Tibial nerve (tissue), 4 donors: ENCODE measurements around the gene ESCO1. TPM values are rescaled to one million over a fixed set of nuclear protein-coding genes. Genes with fewer than 3 reads are reported as not detected.

Source experiments
- DNase-seq, 2 donors: peaks; one replicate each; pipeline ENCODE4 v3.0.0-alpha.2; 2019; ENCODE audit warnings: low spot score in 2 of 2
- H3K27ac ChIP-seq, 4 donors: fragments of 200-600 bp; sonication (generic) in 3 of 4; one replicate each; pipeline ENCODE4 v1.5.1; 2017 to 2019; ENCODE audit warnings: mild to moderate bottlenecking in 1 of 4
- H3K27me3 ChIP-seq, 2 donors: fragments of 200-600 bp; sonication (generic) in 1 of 2; one replicate each; pipeline versions ENCODE4 v1.5.1 to v1.6.0; 2017 to 2019
- H3K36me3 ChIP-seq, 3 donors: fragments of 200-600 bp; sonication (generic); one replicate each; pipeline ENCODE4 v1.5.1; 2018 to 2019
- H3K4me1 ChIP-seq, 4 donors: fragments of 200-600 bp; sonication (generic) in 3 of 4; one replicate each; pipeline ENCODE4 v1.5.1; 2017 to 2019
- H3K4me3 ChIP-seq, 4 donors: fragments of 200-600 bp; sonication (generic) in 3 of 4; one replicate each; pipeline ENCODE4 v1.5.1; 2017 to 2019; ENCODE audit warnings: mild to moderate bottlenecking in 1 of 4, moderate library complexity in 1 of 4
- H3K9me3 ChIP-seq, 4 donors: fragments of 200-600 bp; sonication (generic) in 3 of 4; one replicate each; pipeline ENCODE4 v1.5.1; 2017 to 2019
- EP300 ChIP-seq, 2 donors: sonication (generic); formaldehyde crosslinking; IDR thresholded peaks; one replicate each; pipeline ENCODE4 v1.6.1; 2017; ENCODE audit warnings: antibody characterized with exemption in 2 of 2, mild to moderate bottlenecking in 1 of 2
- POLR2A ChIP-seq, 2 donors: fragments of 450-650 bp; IDR thresholded peaks; one replicate each; pipeline ENCODE4 v1.6.1; 2017; ENCODE audit warnings: antibody characterized with exemption in 2 of 2, mild to moderate bottlenecking in 2 of 2, moderate library complexity in 2 of 2
- WGBS, 2 donors: methylation state at CpG; one replicate each; pipeline ENCODE4 v1.1.5; 2018; 5-methylcytosine and 5-hydroxymethylcytosine counted together
- total RNA-seq, 4 donors: library from RNA; depleted of rRNA; stranded (reverse); fragments of >200 nt; gene quantifications; one replicate each; pipeline ENCODE4 v1.1.0, GENCODE V29; 2016
- TF ChIP-seq, protein P1 (sequence below), 5 experiments: fragments of 200-600 bp in 3 of 5; fragments of 450-650 bp in 2 of 5; sonication (generic) in 3 of 5; IDR thresholded peaks; one replicate each; pipeline ENCODE4 v1.5.1; 2016 to 2019; ENCODE audit warnings: antibody characterized with exemption in 5 of 5, mild to moderate bottlenecking in 3 of 5, moderate library complexity in 2 of 5

Gene ESCO1
- total RNA-seq, 4 donors from 2014 or later: 15.0 to 19.2 (median 18.6) TPM

DNA sequence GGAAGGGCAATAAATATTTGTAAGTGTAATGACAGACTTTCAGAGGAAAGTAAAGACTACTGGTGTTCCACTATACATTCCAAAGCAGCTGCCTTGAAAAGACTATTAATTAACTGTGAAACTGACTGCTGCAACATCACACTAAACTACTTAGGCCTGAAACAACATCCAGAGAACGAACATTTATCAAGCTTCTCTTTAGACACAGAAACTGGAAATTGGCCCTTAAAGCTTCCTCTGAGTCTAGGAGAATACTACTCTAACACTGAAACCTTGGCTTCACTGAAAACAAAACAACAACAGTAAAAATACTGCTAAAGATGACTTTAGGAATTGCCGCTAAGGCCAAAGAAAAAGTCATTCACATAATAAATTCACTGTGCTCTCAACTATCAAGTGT is 74.6 kb downstream of the ESCO1 start:
- H3K36me3 ChIP-seq: peaks cover 0 to 78% (median 4%) of the 10 kb centered on the region in 3 donors
- H3K4me3 ChIP-seq: no peak overlapping the region
- WGBS, 2 donors: 55 to 56% methylated on average over 2 of the region's 2 CpGs
- no peaks in the 10 kb centered on the region for H3K9me3 ChIP-seq
- H3K27ac ChIP-seq: no peak overlapping the region
- DNase-seq: no peak
- no peaks in the 10 kb centered on the region for H3K27me3 ChIP-seq
- TF ChIP-seq, protein P1, sequence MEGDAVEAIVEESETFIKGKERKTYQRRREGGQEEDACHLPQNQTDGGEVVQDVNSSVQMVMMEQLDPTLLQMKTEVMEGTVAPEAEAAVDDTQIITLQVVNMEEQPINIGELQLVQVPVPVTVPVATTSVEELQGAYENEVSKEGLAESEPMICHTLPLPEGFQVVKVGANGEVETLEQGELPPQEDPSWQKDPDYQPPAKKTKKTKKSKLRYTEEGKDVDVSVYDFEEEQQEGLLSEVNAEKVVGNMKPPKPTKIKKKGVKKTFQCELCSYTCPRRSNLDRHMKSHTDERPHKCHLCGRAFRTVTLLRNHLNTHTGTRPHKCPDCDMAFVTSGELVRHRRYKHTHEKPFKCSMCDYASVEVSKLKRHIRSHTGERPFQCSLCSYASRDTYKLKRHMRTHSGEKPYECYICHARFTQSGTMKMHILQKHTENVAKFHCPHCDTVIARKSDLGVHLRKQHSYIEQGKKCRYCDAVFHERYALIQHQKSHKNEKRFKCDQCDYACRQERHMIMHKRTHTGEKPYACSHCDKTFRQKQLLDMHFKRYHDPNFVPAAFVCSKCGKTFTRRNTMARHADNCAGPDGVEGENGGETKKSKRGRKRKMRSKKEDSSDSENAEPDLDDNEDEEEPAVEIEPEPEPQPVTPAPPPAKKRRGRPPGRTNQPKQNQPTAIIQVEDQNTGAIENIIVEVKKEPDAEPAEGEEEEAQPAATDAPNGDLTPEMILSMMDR (IDR thresholded peaks at IDR 0.05): no peak
- TF ChIP-seq POLR2A (IDR thresholded peaks at IDR 0.05) (no peak), EP300 (IDR thresholded peaks at IDR 0.05) (no peak)
- H3K4me1 ChIP-seq: no peaks in the 10 kb centered on the region

DNA sequence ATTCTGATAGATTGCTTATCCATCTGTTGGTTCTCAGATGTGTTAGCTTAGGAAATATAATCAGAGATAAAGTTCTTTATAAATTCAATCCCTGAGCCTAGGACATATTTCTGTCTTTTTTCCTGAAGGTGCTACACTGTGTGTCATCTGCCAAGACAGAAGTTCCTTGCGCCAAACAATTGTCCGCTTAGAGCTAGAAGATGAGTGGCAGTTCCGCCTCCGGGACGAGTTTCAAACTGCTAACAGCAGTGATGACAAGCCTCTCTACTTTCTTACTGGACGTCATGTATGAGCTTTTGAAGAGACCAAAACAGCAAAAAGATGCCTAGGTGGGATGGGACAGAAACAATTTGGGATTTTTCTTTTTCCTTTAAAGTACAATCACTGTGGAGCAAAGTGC is 78.0 kb downstream of the ESCO1 start:
- no peak overlapping the region for H3K27ac ChIP-seq
- H3K36me3 ChIP-seq: peaks cover 0 to 75% (median 0%) of the 10 kb centered on the region in 3 donors
- H3K4me1 ChIP-seq: no peaks in the 10 kb centered on the region
- H3K4me3 ChIP-seq: no peak overlapping the region
- TF ChIP-seq POLR2A (IDR thresholded peaks at IDR 0.05) (no peak), EP300 (IDR thresholded peaks at IDR 0.05) (no peak)
- TF ChIP-seq, protein P1 (IDR thresholded peaks at IDR 0.05): no peak
- no peak for DNase-seq
- WGBS, 2 donors: 91 to 93% methylated on average over 6 of the region's 6 CpGs
- no peaks in the 10 kb centered on the region for H3K9me3 ChIP-seq
- no peaks in the 10 kb centered on the region for H3K27me3 ChIP-seq

GRCh38 chr18:21513741-21514140 is 86.8 kb downstream of the ESCO1 start:
- H3K36me3 ChIP-seq: peaks cover 0 to 55% (median 0%) of the 10 kb centered on the region in 3 donors
- H3K4me1 ChIP-seq: no peaks in the 10 kb centered on the region
- H3K9me3 ChIP-seq: peaks cover 0 to 19% (median 0%) of the 10 kb centered on the region in 4 donors
- DNase-seq: no peak
- no peaks in the 10 kb centered on the region for H3K27me3 ChIP-seq
- WGBS, 2 donors: 94 to 96% methylated on average over 5 of the region's 5 CpGs
- TF ChIP-seq POLR2A (IDR thresholded peaks at IDR 0.05) (no peak), EP300 (IDR thresholded peaks at IDR 0.05) (no peak)
- TF ChIP-seq, protein P1 (IDR thresholded peaks at IDR 0.05): no peak
- H3K4me3 ChIP-seq: no peak overlapping the region
- H3K27ac ChIP-seq: no peak overlapping the region

DNA sequence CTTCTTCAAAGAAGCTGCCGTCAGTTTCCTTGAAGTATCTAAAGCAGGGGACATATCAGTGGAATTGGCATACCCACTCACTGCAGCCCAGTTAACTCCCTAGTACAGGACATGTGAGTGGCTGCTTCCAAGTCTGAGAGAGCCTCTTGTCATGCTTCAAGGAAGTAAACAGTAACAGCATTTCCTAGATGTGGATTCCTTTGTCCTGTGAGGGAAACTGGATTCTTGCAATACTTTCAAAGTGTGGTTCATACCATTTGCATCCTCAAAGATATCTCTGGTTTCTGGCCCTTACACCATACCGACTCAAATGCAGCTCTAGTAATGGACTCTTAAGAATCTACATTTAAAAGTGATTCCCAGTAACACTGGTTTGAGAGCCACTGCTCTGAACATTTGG is 87.2 kb downstream of the ESCO1 start:
- H3K4me3 ChIP-seq: no peak overlapping the region
- peaks cover 0 to 53% (median 0%) of the 10 kb centered on the region in 3 donors for H3K36me3 ChIP-seq
- no peak for DNase-seq
- no peak overlapping the region for H3K27ac ChIP-seq
- no peaks in the 10 kb centered on the region for H3K4me1 ChIP-seq
- no peaks in the 10 kb centered on the region for H3K27me3 ChIP-seq
- TF ChIP-seq EP300 (IDR thresholded peaks at IDR 0.05): no peak
- TF ChIP-seq POLR2A (IDR thresholded peaks at IDR 0.05): no peak
- TF ChIP-seq, protein P1 (IDR thresholded peaks at IDR 0.05): no peak
- WGBS, 2 donors: 94 to 100% methylated on average over 2 of the region's 2 CpGs
- H3K9me3 ChIP-seq: peaks cover 0 to 19% (median 0%) of the 10 kb centered on the region in 4 donors

- peaks cover 0 to 17% (median 0%) of the 10 kb centered on the region in 3 donors for H3K36me3 ChIP-seq
- no peaks in the 10 kb centered on the region for H3K27me3 ChIP-seq
- H3K27ac ChIP-seq: no peak overlapping the region
- peaks cover 0 to 19% (median 0%) of the 10 kb centered on the region in 4 donors for H3K9me3 ChIP-seq
- H3K4me3 ChIP-seq: no peak overlapping the region
- H3K4me1 ChIP-seq: no peaks in the 10 kb centered on the region
- TF ChIP-seq, protein P1 (IDR thresholded peaks at IDR 0.05): no peak
- TF ChIP-seq POLR2A (IDR thresholded peaks at IDR 0.05): no peak
- no peak for TF ChIP-seq EP300 (IDR thresholded peaks at IDR 0.05)
- WGBS, 2 donors: 82 to 87% methylated on average over 5 of the region's 5 CpGs
- DNase-seq: no peak
Observed at GRCh38 chr18:21509062-21509461, 91.4 kb downstream of the ESCO1 start.
